GM12873 (cell line): ENCODE data around the gene ULK2.
A peak's percentile ranks its signal among the peaks of the same experiment; 100 is the strongest.

ENCODE experiments used
- CTCF ChIP-seq: IDR thresholded peaks from 2 replicates; pipeline ENCODE4 v1.5.1; 2012; ENCODE audit warnings: low read depth, mild to moderate bottlenecking, moderate library complexity, low read length, control low read depth; ENCODE audit not compliant: insufficient read depth; ENCODE audit errors: missing control alignments

The ULK2 gene

GRCh38 chr17:19791918-19792550, 75.7 kb downstream of the ULK2 start:
- TF ChIP-seq CTCF: no peak

- no peak for TF ChIP-seq CTCF
These were observed 79.9 kb downstream of the ULK2 start for GRCh38 chr17:19787733-19788357.

GRCh38 chr17:19785854-19786253, 81.9 kb downstream of the ULK2 start:
- TF ChIP-seq CTCF: peak; percentile 9

DNA sequence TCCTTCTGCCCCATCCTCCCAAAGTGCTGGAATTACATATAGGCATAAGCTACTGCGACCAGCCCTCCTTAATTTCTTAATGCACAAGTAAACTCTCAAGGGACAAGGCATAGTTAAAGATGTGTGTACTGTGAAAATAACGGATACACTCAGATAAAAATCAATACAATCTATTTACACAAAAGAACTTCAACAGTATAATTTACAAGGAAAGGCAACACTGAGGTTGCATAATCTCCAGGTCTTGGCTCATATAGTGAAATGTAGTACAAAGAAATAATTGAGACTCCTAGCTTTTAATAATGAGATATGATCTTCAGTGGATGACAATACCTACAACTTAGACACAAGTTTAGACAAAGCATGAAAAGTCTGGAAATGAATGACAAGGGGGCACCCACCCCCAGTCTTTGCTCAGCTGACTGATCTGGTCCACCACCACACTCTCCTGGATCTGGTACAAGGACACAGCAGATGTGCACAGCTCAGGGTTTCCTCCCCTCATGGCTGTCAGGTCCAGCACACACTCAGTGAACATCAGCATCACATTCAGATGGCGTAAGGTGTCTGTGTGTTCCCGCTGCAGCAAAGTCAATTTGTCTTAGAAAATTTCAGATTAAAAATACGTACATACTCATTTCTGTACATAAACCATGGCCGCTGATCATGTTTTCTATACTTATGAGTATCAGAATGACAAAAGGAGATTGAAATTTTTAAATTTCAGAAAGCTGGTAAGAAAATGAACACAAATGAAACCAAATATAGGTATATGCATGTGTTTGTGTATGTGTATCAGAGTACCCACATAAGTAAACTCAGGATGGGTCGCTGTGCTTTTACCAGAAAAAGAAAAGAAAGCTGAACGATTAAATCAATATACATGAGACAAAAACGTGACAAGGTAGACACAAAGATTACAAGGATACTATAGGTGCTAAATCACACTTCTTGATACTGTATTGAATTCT, 86.0 kb downstream of the ULK2 start:
- TF ChIP-seq CTCF: no peak

- TF ChIP-seq CTCF: no peak
These were observed 86.9 kb downstream of the ULK2 start for GRCh38 chr17:19780846-19781245.

- no peak for TF ChIP-seq CTCF
These were observed 94.2 kb downstream of the ULK2 start for GRCh38 chr17:19773534-19773933.

- no peak for TF ChIP-seq CTCF
These were observed 95.6 kb downstream of the ULK2 start for GRCh38 chr17:19771971-19772630.
